Measurements from ENCODE around the gene NADK2.

NADK2 gene

DNA sequence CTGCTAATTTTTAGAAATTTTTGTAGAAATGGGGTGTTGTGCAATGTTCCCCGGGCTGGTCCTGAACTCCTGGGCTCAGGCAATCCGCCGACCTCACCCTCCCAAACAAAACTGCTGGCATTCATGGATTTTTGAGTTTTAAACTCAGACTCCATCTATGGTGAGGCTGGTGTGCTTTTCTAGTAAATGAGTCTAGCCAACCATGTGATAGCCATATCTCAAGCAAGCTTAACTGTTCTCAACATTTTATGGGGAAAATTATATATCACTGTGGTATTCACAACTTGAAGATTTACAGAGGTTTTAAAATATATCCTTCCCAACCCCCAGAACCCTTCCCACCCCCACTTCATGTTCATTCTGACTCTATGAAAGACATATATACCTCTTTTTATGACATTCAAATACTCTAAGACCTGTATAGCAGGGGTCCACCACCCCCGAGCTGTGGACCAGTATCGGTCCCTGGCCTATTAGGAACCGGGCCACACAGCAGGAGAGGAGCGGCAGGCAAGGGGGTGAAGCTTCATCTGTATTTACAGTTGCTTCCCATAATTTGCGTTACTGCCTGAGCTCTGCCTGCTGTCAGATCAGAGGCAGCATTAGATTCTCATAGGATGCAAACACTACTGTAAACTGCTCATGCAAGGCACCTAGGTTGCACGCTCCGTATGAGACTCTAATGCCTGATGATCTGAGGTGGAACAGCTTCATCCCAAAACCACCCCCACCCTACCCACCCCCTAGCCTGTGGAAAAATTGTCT is 4.5 kb upstream of the NADK2 start:
- no peak for DNase-seq

DNA sequence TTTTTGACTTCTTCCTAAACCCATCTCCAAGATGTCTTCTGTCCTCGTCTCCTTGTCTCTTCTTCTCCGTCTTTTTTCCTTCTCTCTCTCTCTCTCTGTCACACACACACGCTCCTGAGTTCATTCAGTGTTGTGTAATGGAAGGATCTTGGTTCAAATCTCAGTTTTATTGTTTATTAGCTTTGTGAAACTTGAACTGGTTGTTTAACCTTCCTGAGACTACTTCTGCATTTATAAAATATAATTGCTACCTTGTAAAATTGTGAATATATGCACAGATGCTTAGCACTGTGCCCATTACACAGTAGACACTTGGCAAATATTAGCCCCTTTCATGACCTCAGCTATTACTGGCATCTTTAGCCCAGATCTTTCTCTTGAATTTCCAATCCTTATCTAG is 2.4 kb upstream of the NADK2 start:
- DNase-seq: no peak

DNA sequence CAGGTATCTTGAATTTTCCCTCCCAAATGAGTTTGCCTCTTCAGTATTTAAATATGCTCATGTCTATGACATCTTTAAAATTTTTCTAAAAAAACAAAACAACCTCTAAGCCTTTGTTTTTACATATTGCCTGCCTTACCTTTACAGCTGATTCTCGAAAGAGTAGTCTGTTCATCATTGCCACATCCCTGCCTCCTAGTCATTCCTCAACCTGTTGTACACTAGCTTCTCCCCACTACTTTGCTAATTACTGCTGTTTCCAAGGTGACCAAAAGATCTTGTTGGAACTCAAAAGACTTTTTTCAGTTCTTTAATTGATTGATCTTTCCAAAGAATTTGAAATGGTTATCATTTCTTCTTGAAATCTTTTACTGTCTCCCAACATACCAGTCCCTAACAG is 1.9 kb upstream of the NADK2 start:
- no peak for DNase-seq

GRCh38 chr5:36242534-36243485 is 1.1 kb upstream of the NADK2 start:
- DNase-seq: peak; percentile 1

- DNase-seq: peak; percentile 30
Measured at GRCh38 chr5:36240779-36241630, 720 bp downstream of the NADK2 start.

DNA sequence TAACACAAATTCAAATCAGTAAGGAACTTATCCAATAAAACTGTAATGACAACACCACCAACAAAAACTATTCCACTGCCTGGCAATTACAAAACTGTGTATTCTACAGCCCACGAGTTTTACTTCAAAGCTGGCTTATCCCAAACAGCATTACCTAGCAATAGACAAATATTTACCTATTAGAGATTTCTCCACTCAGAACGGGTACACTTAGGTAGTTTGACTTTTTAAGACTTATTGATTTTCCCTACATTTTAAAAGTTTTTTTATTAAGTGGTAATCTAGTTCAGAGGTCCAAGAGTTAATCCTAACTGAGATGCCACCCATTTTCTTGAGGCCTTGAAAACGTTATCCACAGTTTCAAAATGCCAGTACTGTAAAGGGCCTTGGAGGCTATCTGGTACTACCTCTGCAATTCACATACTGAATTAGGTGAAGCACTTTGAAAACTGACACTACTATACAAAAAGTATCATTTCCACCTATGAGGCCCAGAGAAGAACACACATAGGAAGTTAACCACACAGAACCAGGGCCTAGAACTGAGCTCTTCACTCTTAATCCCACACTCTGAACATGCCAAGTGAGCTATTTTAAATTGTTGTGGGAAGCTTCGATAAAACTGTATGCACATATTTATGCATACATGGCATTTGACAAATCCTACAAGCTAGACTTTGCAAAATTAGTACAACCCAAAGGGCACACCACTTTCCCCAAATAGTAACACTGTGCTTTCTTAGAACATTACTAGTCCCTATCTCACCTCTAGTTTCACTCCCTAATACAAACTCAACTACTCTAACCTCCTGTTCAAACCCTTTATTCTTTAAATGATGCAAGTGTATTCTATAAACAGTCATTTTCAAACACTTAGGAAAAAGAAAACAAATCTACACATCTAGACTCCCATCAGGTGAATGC is 2.1 kb downstream of the NADK2 start:
- no peak for DNase-seq

DNA sequence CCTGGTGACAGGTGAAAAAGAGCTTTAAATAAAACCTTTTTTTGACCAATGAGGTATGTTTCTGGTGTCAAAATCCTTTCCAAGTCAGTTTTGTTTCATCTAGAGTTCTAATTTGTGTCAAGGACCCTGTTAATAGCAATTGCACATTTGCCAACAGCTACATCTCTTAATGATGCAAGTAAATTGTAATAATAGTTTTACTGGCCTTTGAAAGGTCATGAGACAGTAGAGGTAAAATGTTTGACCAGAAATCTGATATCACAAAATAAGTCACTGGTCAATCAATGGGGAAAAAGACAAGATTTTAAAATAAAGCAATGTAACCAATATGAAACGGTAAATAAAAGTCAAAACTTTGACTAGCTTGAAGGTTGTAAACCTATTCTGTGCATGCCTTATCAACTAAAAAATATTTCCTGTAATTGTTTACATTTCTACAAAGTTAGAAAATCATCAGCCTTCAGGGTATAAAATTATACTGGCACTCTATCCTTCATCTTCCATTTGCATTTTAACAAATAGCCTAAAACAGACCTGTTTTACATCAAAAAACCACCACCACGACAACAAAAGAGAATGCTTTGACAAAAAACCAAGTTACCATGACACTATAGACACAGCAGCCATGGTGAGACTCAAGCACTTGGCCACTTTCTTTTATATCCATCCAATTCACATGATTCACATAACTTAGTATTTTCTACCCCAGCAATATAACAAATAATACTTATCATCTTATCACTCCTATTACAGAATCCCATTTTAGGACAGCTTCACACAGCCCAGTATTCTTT is 3.0 kb downstream of the NADK2 start:
- DNase-seq: no peak

GRCh38 chr5:36237751-36238150 is 4.0 kb downstream of the NADK2 start:
- DNase-seq: no peak

DNA sequence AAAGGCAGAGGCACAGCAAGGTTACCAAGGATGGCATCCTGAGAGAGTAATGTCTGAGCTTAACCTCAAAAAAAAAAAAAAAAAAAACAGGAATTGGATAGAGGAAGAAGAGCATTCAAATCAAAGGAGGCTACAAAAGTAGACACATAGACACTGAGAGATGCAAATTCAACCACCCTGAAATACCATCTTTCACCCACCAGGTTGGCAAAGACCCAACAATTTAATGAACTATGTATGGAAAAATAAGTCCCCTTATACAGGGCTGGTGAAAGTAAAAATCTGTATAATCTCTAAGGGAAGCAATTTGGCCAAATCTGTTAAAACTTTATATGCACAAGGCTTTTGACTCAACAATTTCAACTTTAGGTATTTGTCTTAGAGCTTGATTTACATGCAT is 4.9 kb downstream of the NADK2 start:
- no peak for DNase-seq

DNA sequence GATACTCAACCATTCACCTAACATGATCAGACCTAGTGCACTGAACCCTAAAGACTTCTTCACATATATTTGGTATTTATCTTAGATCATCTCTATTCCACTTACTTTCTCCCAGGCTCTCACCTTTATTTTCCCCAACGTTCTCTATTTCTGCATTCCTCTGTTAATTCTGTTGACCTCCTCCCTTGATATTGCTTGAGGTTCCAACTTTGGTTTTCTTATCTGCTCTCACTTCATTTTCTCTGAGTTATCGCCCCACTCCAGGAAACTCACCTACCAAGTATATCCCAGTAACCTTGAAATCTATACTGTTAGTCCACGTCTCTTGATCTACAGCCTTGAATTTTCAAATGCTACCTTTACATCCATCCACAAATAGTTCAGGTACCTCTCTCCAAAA is 9.2 kb downstream of the NADK2 start:
- DNase-seq: no peak

- no peak for DNase-seq
Measured at GRCh38 chr5:36230151-36230790, 11.5 kb downstream of the NADK2 start.

DNA sequence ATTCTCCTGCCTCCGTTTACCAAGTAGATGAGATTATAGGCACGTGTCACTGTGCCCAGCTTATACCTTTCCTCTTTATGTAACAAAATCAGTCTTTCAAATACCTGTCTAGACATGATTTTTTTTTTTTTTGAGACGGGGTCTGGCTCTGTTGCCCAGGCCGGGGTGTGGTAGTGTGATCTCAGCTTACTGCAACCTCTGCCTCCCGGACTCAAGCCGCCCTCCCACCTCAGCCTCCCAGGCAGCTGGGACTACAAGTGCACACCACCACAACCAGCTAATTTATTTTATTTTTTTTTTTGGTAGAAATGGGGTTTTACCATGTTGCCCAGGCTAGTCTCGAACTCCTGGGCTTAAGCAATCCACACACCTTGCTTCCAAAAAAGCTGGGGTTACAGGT is 13.2 kb downstream of the NADK2 start:
- no peak for DNase-seq

DNA sequence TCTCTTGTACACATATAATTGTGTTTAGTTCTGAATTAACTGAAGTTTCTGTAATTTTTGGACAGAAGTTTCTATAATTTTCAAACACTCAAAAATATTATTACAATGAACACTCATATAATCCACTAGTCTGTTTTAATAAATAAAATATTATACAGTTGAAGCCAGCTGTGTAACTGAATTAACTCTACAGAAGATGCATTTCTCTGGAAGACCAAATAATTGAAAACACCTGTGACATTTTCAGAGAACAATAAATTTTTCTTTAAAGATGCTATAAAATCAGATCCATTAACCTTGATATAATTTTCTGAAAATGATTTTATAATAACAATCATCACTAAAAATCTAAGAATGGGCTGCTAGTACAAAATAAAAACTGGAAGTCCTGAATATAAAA is 14.7 kb downstream of the NADK2 start:
- no peak for DNase-seq

GRCh38 chr5:36222620-36223019 is 19.1 kb downstream of the NADK2 start:
- DNase-seq: no peak

DNA sequence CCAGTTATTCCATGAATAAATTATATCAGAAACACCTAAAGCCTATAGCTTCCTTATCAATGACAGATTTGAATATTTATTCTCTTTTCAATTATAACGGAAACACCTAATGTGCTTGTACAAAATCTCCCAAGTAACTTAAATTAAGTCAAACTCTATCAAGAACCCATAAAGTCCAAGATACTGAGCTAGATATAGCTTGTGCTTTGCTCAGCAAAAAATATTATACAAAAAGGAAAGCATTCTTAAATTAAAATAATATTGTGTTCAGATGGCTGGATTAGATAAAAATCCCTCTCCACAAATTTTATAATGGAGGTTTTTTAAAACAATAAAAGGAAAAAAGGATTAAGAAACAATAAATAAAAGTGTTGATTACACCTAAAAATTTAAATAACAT is 23.7 kb downstream of the NADK2 start:
- DNase-seq: no peak

GRCh38 chr5:36217567-36217966 is 24.2 kb downstream of the NADK2 start:
- no peak for DNase-seq

- no peak for DNase-seq
Measured at GRCh38 chr5:36215910-36216309, 25.8 kb downstream of the NADK2 start.

- no peak for DNase-seq
Measured at GRCh38 chr5:36214436-36214835, 27.3 kb downstream of the NADK2 start.

DNA sequence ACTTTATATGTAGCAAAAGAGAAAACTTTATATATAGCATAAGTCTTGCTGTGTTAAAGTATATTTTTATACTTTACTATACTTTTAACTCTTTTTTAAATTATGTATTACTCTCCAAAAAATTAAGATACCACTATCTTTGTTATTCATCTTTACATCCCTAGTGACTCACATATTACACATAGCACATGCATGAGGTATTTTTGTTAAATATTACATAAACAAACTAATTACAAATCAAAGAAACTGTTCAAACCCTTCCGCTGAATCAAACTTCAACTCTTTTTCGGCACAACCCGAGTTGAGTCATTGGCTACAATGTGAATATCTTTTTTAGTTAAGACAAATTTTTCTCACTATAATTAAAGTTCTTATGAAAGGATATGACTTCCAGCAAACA is 32.1 kb downstream of the NADK2 start:
- no peak for DNase-seq

DNA sequence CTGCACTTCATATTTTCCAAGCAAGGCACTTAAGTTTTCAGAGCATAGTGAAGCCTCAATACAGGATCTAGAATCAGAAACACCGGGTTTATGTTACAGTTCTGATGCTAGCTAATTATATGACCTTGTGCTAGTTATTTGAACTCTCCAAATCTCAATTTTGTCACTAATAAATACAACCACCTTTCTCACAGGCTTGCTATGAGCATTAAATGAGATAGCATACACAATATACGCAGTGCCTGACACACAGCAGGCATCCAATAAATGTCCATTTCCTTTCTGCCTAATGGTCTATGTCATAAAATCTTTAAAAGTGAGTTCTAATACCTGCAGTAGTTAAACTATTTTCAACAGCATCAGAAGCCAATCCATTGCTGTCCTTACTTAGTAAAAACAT is 32.9 kb downstream of the NADK2 start:
- DNase-seq: no peak

- no peak for DNase-seq
Measured at GRCh38 chr5:36206913-36207312, 34.8 kb downstream of the NADK2 start.

Measured in effector CD8-positive, alpha-beta T cell (primary cell).